ENCODE measurements around the gene ATP2A2. TPM values are rescaled to one million over a fixed set of nuclear protein-coding genes. Genes with fewer than 3 reads are reported as not detected.
A peak's percentile ranks its signal among the peaks of the same experiment; 100 is the strongest.

The ATP2A2 gene
- total and polyA plus RNA-seq, 4 donors = 41.3 to 285 (median 167) TPM

DNA sequence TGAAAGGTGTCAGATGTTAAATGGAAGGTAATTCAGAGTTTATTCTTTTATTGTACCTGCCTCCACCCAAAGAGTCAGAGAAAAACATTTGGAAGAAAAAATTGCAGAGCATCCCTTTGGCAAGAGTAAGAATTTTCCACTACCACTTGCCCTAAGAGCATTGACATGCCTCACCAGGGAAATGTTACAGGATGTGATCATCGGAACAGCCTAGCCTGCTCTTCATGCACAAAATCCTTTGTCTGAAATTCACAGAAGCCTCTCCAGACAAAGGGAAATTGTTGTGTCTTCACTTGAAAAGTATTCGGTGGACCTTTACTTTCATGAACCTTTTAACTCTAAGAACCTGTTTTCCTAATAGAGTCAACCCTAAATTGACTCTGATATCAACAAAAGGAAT is 36.9 kb downstream of the ATP2A2 start:
- 42% methylated on average over 2 of the region's 2 CpGs for WGBS, 2 donors
- no peaks in the 10 kb centered on the region for H3K9me3 ChIP-seq (ENCODE audit: control insufficient read depth, low read length)
- DNase-seq (no peak), ATAC-seq (ENCODE audit: low FRiP score) (peak; percentile 57)
- H3K27ac ChIP-seq (ENCODE audit: low read depth in 1 of 2, low read length in 2 of 2) = peak overlapping the region in 1 of 2 donors; percentile 43
- H3K36me3 ChIP-seq (ENCODE audit: control insufficient read depth in 1 of 2, insufficient read depth in 2 of 2, low read length in 1 of 2) = peaks cover 0 to 2% of the 10 kb centered on the region in 2 donors
- intact Hi-C loops (cut with DNase I) = loop anchor here in 1 of 2 donors (5.0 kb wide), 1 partner anchor 36 kb away; the partner anchor contains the start of gene ATP2A2
- H3K27me3 ChIP-seq (ENCODE audit: control insufficient read depth in 1 of 2, insufficient read depth in 2 of 2, low read length in 1 of 2) = no peaks in the 10 kb centered on the region
- H3K4me3 ChIP-seq (ENCODE audit: low read length in 2 of 2) = no peak overlapping the region
- H3K4me1 ChIP-seq (ENCODE audit: control insufficient read depth in 1 of 2, insufficient read depth in 2 of 2, low read length in 2 of 2) = peaks cover 5 to 10% of the 10 kb centered on the region in 2 donors

DNA sequence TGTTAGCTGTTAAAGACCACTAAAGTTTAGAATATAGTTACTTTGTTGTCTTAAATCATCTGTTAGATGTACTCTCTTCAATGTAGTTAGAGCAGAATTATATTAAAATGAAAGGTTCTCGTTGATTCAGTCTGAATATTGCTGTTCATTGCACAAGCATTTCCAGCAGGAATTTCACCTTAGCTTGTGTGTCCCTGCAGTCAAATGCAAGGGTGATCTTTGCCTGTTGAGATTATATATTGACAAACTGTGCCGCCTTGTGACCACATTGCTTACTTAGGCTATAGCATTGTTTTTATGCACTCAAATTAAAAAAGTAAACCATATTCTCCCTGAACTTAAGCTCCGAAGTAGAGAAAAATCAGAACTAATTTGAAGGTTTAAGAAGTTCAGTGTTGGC is 39.5 kb downstream of the ATP2A2 start:
- Histone ChIP-seq H3K27me3 (ENCODE audit: control insufficient read depth in 1 of 2, insufficient read depth in 2 of 2, low read length in 1 of 2) (no peaks in the 10 kb centered on the region), H3K27ac (ENCODE audit: low read depth in 1 of 2, low read length in 2 of 2) (no peak overlapping the region), H3K4me1 (ENCODE audit: control insufficient read depth in 1 of 2, insufficient read depth in 2 of 2, low read length in 2 of 2) (peaks cover 5 to 10% of the 10 kb centered on the region in 2 donors), H3K36me3 (ENCODE audit: control insufficient read depth in 1 of 2, insufficient read depth in 2 of 2, low read length in 1 of 2) (peaks cover 0 to 2% of the 10 kb centered on the region in 2 donors), H3K9me3 (ENCODE audit: control insufficient read depth, low read length) (no peaks in the 10 kb centered on the region), H3K4me3 (ENCODE audit: low read length in 2 of 2) (no peak overlapping the region)
- intact Hi-C loops (cut with DNase I) = no loop called here
- ATAC-seq (ENCODE audit: low FRiP score) (no peak), DNase-seq (no peak)
- WGBS, 2 donors = 91 to 93% methylated on average over 3 of the region's 3 CpGs

- Histone ChIP-seq H3K4me3 (ENCODE audit: low read length in 2 of 2) (no peak overlapping the region), H3K27me3 (ENCODE audit: control insufficient read depth in 1 of 2, insufficient read depth in 2 of 2, low read length in 1 of 2) (no peaks in the 10 kb centered on the region), H3K4me1 (ENCODE audit: control insufficient read depth in 1 of 2, insufficient read depth in 2 of 2, low read length in 2 of 2) (peaks cover 5% of the 10 kb centered on the region in 2 donors), H3K36me3 (ENCODE audit: control insufficient read depth in 1 of 2, insufficient read depth in 2 of 2, low read length in 1 of 2) (peaks cover 9 to 14% of the 10 kb centered on the region in 2 donors), H3K9me3 (ENCODE audit: control insufficient read depth, low read length) (no peaks in the 10 kb centered on the region), H3K27ac (ENCODE audit: low read depth in 1 of 2, low read length in 2 of 2) (no peak overlapping the region)
- DNase-seq = no peak
- intact Hi-C loops (cut with DNase I) = no loop called here
- ATAC-seq (ENCODE audit: low FRiP score) = no peak
- 83 to 84% methylated on average over 4 of the region's 4 CpGs for WGBS, 2 donors
These were observed 48.7 kb downstream of the ATP2A2 start for GRCh38 chr12:110329710-110330109.

DNA sequence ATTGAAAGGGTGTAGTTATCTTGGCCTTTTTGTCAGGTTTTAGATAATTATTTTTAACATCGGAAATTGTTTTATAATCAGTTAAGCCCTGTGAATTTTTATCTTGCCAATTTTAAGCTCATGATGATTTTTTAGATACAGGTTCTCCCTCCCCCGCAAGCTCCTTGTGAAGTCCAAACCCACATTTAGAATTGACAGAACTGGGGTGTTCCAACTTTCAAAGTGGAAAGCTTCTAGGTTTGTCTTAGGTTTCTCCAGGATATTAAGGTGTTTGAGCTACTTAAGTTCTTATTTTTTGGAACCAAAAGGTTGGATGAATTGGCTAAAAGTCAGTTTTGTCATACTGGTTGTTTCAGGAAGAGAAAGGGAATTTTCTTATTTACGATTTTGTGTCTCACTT is 49.1 kb downstream of the ATP2A2 start:
- Histone ChIP-seq H3K27ac (ENCODE audit: low read depth in 1 of 2, low read length in 2 of 2) (no peak overlapping the region), H3K4me1 (ENCODE audit: control insufficient read depth in 1 of 2, insufficient read depth in 2 of 2, low read length in 2 of 2) (peaks cover 5% of the 10 kb centered on the region in 2 donors), H3K9me3 (ENCODE audit: control insufficient read depth, low read length) (no peaks in the 10 kb centered on the region), H3K4me3 (ENCODE audit: low read length in 2 of 2) (no peak overlapping the region), H3K36me3 (ENCODE audit: control insufficient read depth in 1 of 2, insufficient read depth in 2 of 2, low read length in 1 of 2) (peaks cover 12 to 14% of the 10 kb centered on the region in 2 donors), H3K27me3 (ENCODE audit: control insufficient read depth in 1 of 2, insufficient read depth in 2 of 2, low read length in 1 of 2) (no peaks in the 10 kb centered on the region)
- no peak for ATAC-seq (ENCODE audit: low FRiP score)
- WGBS, 2 donors = 42 to 49% methylated on average over 3 of the region's 3 CpGs
- intact Hi-C loops (cut with DNase I) = no loop called here
- DNase-seq = no peak

DNA sequence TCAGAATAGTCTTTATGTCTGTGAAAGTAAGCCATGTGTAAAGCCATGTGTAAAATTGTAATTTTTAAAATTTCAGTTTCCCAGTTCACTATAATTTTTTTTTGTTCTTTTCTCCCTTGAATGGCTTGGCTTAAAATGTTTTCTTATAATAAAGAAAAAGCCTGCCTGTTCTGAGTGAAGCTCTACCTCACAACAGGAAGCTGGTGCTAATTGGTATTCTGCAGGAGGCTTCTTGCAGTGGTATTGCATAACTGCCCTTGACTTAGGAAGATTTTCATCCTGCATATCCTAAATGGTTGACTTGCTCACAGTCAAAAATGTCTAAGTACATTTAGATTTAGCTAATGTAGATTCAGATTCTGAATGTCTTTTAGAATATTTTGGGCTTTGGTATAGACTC is 49.5 kb downstream of the ATP2A2 start:
- Histone ChIP-seq H3K27ac (ENCODE audit: low read depth in 1 of 2, low read length in 2 of 2) (no peak overlapping the region), H3K4me3 (ENCODE audit: low read length in 2 of 2) (no peak overlapping the region), H3K36me3 (ENCODE audit: control insufficient read depth in 1 of 2, insufficient read depth in 2 of 2, low read length in 1 of 2) (peaks cover 12 to 14% of the 10 kb centered on the region in 2 donors), H3K4me1 (ENCODE audit: control insufficient read depth in 1 of 2, insufficient read depth in 2 of 2, low read length in 2 of 2) (peaks cover 5% of the 10 kb centered on the region in 2 donors), H3K9me3 (ENCODE audit: control insufficient read depth, low read length) (no peaks in the 10 kb centered on the region), H3K27me3 (ENCODE audit: control insufficient read depth in 1 of 2, insufficient read depth in 2 of 2, low read length in 1 of 2) (no peaks in the 10 kb centered on the region)
- intact Hi-C loops (cut with DNase I) = no loop called here
- ATAC-seq (ENCODE audit: low FRiP score) (no peak), DNase-seq (no peak)

DNA sequence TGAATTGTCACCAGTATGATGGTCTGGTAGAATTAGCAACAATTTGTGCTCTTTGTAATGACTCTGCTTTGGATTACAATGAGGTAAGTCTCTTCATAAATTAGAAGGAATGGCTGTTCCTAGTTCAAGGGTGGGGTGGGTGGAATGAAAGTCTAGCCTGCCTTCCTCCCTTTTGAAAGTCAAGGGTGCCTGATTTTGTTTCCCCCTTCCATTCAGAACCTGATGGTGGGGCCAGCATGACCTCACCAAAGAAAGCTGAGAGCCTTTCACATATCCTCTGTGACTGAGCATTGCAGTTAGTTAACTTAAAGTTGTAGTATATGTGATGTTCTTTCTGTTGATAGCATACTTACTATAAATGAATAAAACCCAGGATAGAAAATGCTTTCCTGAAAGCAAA is 52.2 kb downstream of the ATP2A2 start:
- no peak overlapping the region for H3K4me3 ChIP-seq (ENCODE audit: low read length in 2 of 2)
- ATAC-seq (ENCODE audit: low FRiP score) (no peak), DNase-seq (no peak)
- intact Hi-C loops (cut with DNase I) = no loop called here
- peaks cover 19 to 21% of the 10 kb centered on the region in 2 donors for H3K36me3 ChIP-seq (ENCODE audit: control insufficient read depth in 1 of 2, insufficient read depth in 2 of 2, low read length in 1 of 2)
- H3K27ac ChIP-seq (ENCODE audit: low read depth in 1 of 2, low read length in 2 of 2) = no peak overlapping the region
- no peaks in the 10 kb centered on the region for H3K27me3 ChIP-seq (ENCODE audit: control insufficient read depth in 1 of 2, insufficient read depth in 2 of 2, low read length in 1 of 2)
- H3K9me3 ChIP-seq (ENCODE audit: control insufficient read depth, low read length) = no peaks in the 10 kb centered on the region
- peaks cover 2 to 3% of the 10 kb centered on the region in 2 donors for H3K4me1 ChIP-seq (ENCODE audit: control insufficient read depth in 1 of 2, insufficient read depth in 2 of 2, low read length in 2 of 2)

- Histone ChIP-seq H3K9me3 (ENCODE audit: control insufficient read depth, low read length) (no peaks in the 10 kb centered on the region), H3K27me3 (ENCODE audit: control insufficient read depth in 1 of 2, insufficient read depth in 2 of 2, low read length in 1 of 2) (no peaks in the 10 kb centered on the region), H3K36me3 (ENCODE audit: control insufficient read depth in 1 of 2, insufficient read depth in 2 of 2, low read length in 1 of 2) (peaks cover 16 to 28% of the 10 kb centered on the region in 2 donors), H3K4me3 (ENCODE audit: low read length in 2 of 2) (no peak overlapping the region), H3K4me1 (ENCODE audit: control insufficient read depth in 1 of 2, insufficient read depth in 2 of 2, low read length in 2 of 2) (peaks cover under 1 to 1% of the 10 kb centered on the region in 2 donors), H3K27ac (ENCODE audit: low read depth in 1 of 2, low read length in 2 of 2) (no peak overlapping the region)
- intact Hi-C loops (cut with DNase I) = loop anchor here in 1 of 2 donors (5.0 kb wide), 1 partner anchor 38 kb away; no protein-coding TSS in a partner anchor
- DNase-seq (no peak), ATAC-seq (ENCODE audit: low FRiP score) (no peak)
- WGBS, 2 donors = 85 to 86% methylated on average over 4 of the region's 4 CpGs
These were observed 54.5 kb downstream of the ATP2A2 start for GRCh38 chr12:110335481-110336045.

- Histone ChIP-seq H3K4me3 (ENCODE audit: low read length in 2 of 2) (no peak overlapping the region), H3K27me3 (ENCODE audit: control insufficient read depth in 1 of 2, insufficient read depth in 2 of 2, low read length in 1 of 2) (no peaks in the 10 kb centered on the region), H3K4me1 (ENCODE audit: control insufficient read depth in 1 of 2, insufficient read depth in 2 of 2, low read length in 2 of 2) (no peaks in the 10 kb centered on the region), H3K27ac (ENCODE audit: low read depth in 1 of 2, low read length in 2 of 2) (no peak overlapping the region), H3K9me3 (ENCODE audit: control insufficient read depth, low read length) (no peaks in the 10 kb centered on the region), H3K36me3 (ENCODE audit: control insufficient read depth in 1 of 2, insufficient read depth in 2 of 2, low read length in 1 of 2) (peaks cover 14 to 33% of the 10 kb centered on the region in 2 donors)
- no peak for DNase-seq
- intact Hi-C loops (cut with DNase I) = loop anchor here in 1 of 2 donors (5.0 kb wide), 1 partner anchor 41 kb away; no protein-coding TSS in a partner anchor
- 83% methylated on average over 11 of the region's 11 CpGs for WGBS, 2 donors
- ATAC-seq (ENCODE audit: low FRiP score) = no peak
These were observed 57.1 kb downstream of the ATP2A2 start for GRCh38 chr12:110337912-110338710.

GRCh38 chr12:110338754-110339153 is 57.7 kb downstream of the ATP2A2 start:
- intact Hi-C loops (cut with DNase I) = loop anchor here in 1 of 2 donors (5.0 kb wide), 1 partner anchor 41 kb away; no protein-coding TSS in a partner anchor
- Histone ChIP-seq H3K27me3 (ENCODE audit: control insufficient read depth in 1 of 2, insufficient read depth in 2 of 2, low read length in 1 of 2) (no peaks in the 10 kb centered on the region), H3K4me1 (ENCODE audit: control insufficient read depth in 1 of 2, insufficient read depth in 2 of 2, low read length in 2 of 2) (no peaks in the 10 kb centered on the region), H3K27ac (ENCODE audit: low read depth in 1 of 2, low read length in 2 of 2) (no peak overlapping the region), H3K36me3 (ENCODE audit: control insufficient read depth in 1 of 2, insufficient read depth in 2 of 2, low read length in 1 of 2) (peaks cover 10 to 33% of the 10 kb centered on the region in 2 donors), H3K4me3 (ENCODE audit: low read length in 2 of 2) (no peak overlapping the region), H3K9me3 (ENCODE audit: control insufficient read depth, low read length) (no peaks in the 10 kb centered on the region)
- DNase-seq = no peak
- no peak for ATAC-seq (ENCODE audit: low FRiP score)
- WGBS, 2 donors = 64 to 66% methylated on average over 3 of the region's 3 CpGs
